Myocyte (in vitro differentiated cells): ENCODE results near the gene PDLIM5. TPM values are rescaled to one million over a fixed set of nuclear protein-coding genes. Genes with fewer than 3 reads are reported as not detected.

ENCODE experiments used
- DNase-seq: peaks from one replicate; pipeline ENCODE4 v3.0.0-alpha.2; 2012; ENCODE audit warnings: low read depth
- total RNA-seq: library from RNA; depleted of rRNA; stranded (reverse); fragments of >200 nt; gene quantifications from 2 replicates; pipeline ENCODE4 v1.2.3, GENCODE V29; 2014

Gene PDLIM5
- total RNA-seq, 1 donor from 2014 or later = 170 TPM

- no peak for DNase-seq
Observed at GRCh38 chr4:94525993-94526728, 74.4 kb downstream of the PDLIM5 start.

- no peak for DNase-seq
Observed at GRCh38 chr4:94527556-94528233, 76.0 kb downstream of the PDLIM5 start.

- DNase-seq = no peak
Observed at GRCh38 chr4:94528792-94529451, 77.2 kb downstream of the PDLIM5 start.

GRCh38 chr4:94530073-94530472 is 78.3 kb downstream of the PDLIM5 start:
- DNase-seq = no peak

GRCh38 chr4:94531991-94532789 is 80.4 kb downstream of the PDLIM5 start:
- peak; percentile 53 for DNase-seq

- DNase-seq = no peak
Observed at GRCh38 chr4:94533405-94534223, 81.9 kb downstream of the PDLIM5 start.

GRCh38 chr4:94534401-94535312 is 82.9 kb downstream of the PDLIM5 start:
- no peak for DNase-seq

- DNase-seq = peak; percentile 79
Observed at GRCh38 chr4:94536049-94536448, 84.3 kb downstream of the PDLIM5 start.

GRCh38 chr4:94536649-94537469 is 85.1 kb downstream of the PDLIM5 start:
- DNase-seq = no peak

- no peak for DNase-seq
Observed at GRCh38 chr4:94537921-94538628, 86.3 kb downstream of the PDLIM5 start.

GRCh38 chr4:94540476-94540875 is 88.7 kb downstream of the PDLIM5 start:
- DNase-seq = no peak

- no peak for DNase-seq
Observed at GRCh38 chr4:94544811-94545210, 93.1 kb downstream of the PDLIM5 start.

- DNase-seq = no peak
Observed at GRCh38 chr4:94545296-94545695, 93.6 kb downstream of the PDLIM5 start.

GRCh38 chr4:94546949-94547348 is 95.2 kb downstream of the PDLIM5 start:
- no peak for DNase-seq

- peak; percentile 67 for DNase-seq
Observed at GRCh38 chr4:94548571-94548970, 96.8 kb downstream of the PDLIM5 start.

GRCh38 chr4:94550352-94550751 is 98.6 kb downstream of the PDLIM5 start:
- DNase-seq = peak; percentile 47

GRCh38 chr4:94550851-94551250 is 99.1 kb downstream of the PDLIM5 start:
- no peak for DNase-seq
